Glutamatergic neuron (in vitro differentiated cells): ENCODE data around the gene KIFBP. TPM values are rescaled to one million over a fixed set of nuclear protein-coding genes. Genes with fewer than 3 reads are reported as not detected.

ENCODE experiments used
- DNase-seq: peaks from one replicate; pipeline ENCODE4 v3.0.0; 2022
- H3K27ac Mint-ChIP-seq: one replicate; pipeline ENCODE4 v1.8.0; 2020; ENCODE audit warnings: mild to moderate bottlenecking, mixed read lengths, inconsistent platforms; ENCODE audit not compliant: unreplicated experiment
- H3K27me3 Mint-ChIP-seq: one replicate; pipeline ENCODE4 v1.8.0; 2020; ENCODE audit warnings: mild to moderate bottlenecking, moderate library complexity, mixed read lengths, inconsistent platforms; ENCODE audit not compliant: unreplicated experiment
- H3K36me3 Mint-ChIP-seq: one replicate; pipeline ENCODE4 v1.8.0; 2020; ENCODE audit warnings: mild to moderate bottlenecking, mixed read lengths, inconsistent platforms; ENCODE audit not compliant: unreplicated experiment
- H3K4me1 Mint-ChIP-seq: one replicate; pipeline ENCODE4 v1.8.0; 2020; ENCODE audit warnings: mild to moderate bottlenecking, low read depth, mixed read lengths, inconsistent platforms; ENCODE audit not compliant: unreplicated experiment
- H3K4me3 Mint-ChIP-seq: one replicate; pipeline ENCODE4 v1.8.0; 2020; ENCODE audit warnings: mild to moderate bottlenecking, mixed read lengths, inconsistent platforms; ENCODE audit not compliant: unreplicated experiment
- H3K9me3 Mint-ChIP-seq: one replicate; pipeline ENCODE4 v1.8.0; 2020; ENCODE audit warnings: mild to moderate bottlenecking, moderate library complexity, mixed read lengths, inconsistent platforms; ENCODE audit not compliant: unreplicated experiment
- total RNA-seq: library from RNA; stranded (reverse); fragmentation: NEBNext Ultra II Directional; extraction: Animal tissue kit (Norgen Biotek cat#: 25700); gene quantifications from one replicate; pipeline ENCODE4 v1.2.1, GENCODE V29; 2021; ENCODE audit not compliant: unreplicated experiment
- TF ChIP-seq, protein P1 (sequence below): fragments of 200-600 bp; sonication (generic); IDR thresholded peaks from one replicate; pipeline ENCODE4 v1.5.0; 2021; ENCODE audit not compliant: partially characterized antibody, unreplicated experiment

Gene KIFBP
- total RNA-seq, 1 donor from 2014 or later = 45.3 TPM

- no peak for DNase-seq
- H3K36me3 Mint-ChIP-seq = no peaks in the 10 kb centered on the region
- no peaks in the 10 kb centered on the region for H3K4me1 Mint-ChIP-seq
- no peak overlapping the region for H3K27ac Mint-ChIP-seq
- TF ChIP-seq, protein P1, sequence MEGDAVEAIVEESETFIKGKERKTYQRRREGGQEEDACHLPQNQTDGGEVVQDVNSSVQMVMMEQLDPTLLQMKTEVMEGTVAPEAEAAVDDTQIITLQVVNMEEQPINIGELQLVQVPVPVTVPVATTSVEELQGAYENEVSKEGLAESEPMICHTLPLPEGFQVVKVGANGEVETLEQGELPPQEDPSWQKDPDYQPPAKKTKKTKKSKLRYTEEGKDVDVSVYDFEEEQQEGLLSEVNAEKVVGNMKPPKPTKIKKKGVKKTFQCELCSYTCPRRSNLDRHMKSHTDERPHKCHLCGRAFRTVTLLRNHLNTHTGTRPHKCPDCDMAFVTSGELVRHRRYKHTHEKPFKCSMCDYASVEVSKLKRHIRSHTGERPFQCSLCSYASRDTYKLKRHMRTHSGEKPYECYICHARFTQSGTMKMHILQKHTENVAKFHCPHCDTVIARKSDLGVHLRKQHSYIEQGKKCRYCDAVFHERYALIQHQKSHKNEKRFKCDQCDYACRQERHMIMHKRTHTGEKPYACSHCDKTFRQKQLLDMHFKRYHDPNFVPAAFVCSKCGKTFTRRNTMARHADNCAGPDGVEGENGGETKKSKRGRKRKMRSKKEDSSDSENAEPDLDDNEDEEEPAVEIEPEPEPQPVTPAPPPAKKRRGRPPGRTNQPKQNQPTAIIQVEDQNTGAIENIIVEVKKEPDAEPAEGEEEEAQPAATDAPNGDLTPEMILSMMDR = no peak
- no peaks in the 10 kb centered on the region for H3K9me3 Mint-ChIP-seq
- H3K4me3 Mint-ChIP-seq = no peak overlapping the region
- no peaks in the 10 kb centered on the region for H3K27me3 Mint-ChIP-seq
Observed at GRCh38 chr10:69044546-69044945, 55.9 kb downstream of the KIFBP start.

GRCh38 chr10:69045441-69046300 is 57.1 kb downstream of the KIFBP start:
- H3K9me3 Mint-ChIP-seq = no peaks in the 10 kb centered on the region
- H3K4me1 Mint-ChIP-seq = no peaks in the 10 kb centered on the region
- TF ChIP-seq, protein P1 = no peak
- H3K27me3 Mint-ChIP-seq = no peaks in the 10 kb centered on the region
- no peaks in the 10 kb centered on the region for H3K36me3 Mint-ChIP-seq
- H3K4me3 Mint-ChIP-seq = no peak overlapping the region
- no peak for DNase-seq
- H3K27ac Mint-ChIP-seq = no peak overlapping the region

- Mint-ChIP-seq H3K4me1 (no peaks in the 10 kb centered on the region), H3K9me3 (no peaks in the 10 kb centered on the region), H3K27me3 (peaks cover 3% of the 10 kb centered on the region), H3K36me3 (no peaks in the 10 kb centered on the region), H3K4me3 (no peak overlapping the region), H3K27ac (no peak overlapping the region)
- TF ChIP-seq, protein P1 = no peak
- no peak for DNase-seq
Observed at GRCh38 chr10:69047111-69047832, 58.7 kb downstream of the KIFBP start.

- Mint-ChIP-seq H3K36me3 (no peaks in the 10 kb centered on the region), H3K27me3 (peaks cover 3% of the 10 kb centered on the region), H3K4me3 (no peak overlapping the region), H3K9me3 (no peaks in the 10 kb centered on the region), H3K27ac (no peak overlapping the region), H3K4me1 (no peaks in the 10 kb centered on the region)
- TF ChIP-seq, protein P1 = no peak
- DNase-seq = no peak
Observed at GRCh38 chr10:69048103-69048502, 59.5 kb downstream of the KIFBP start.

GRCh38 chr10:69049566-69049961 is 61.0 kb downstream of the KIFBP start:
- no peaks in the 10 kb centered on the region for H3K4me1 Mint-ChIP-seq
- no peak overlapping the region for H3K27ac Mint-ChIP-seq
- H3K36me3 Mint-ChIP-seq = no peaks in the 10 kb centered on the region
- TF ChIP-seq, protein P1 = no peak
- DNase-seq = no peak
- no peaks in the 10 kb centered on the region for H3K9me3 Mint-ChIP-seq
- H3K27me3 Mint-ChIP-seq = peaks cover 3% of the 10 kb centered on the region
- H3K4me3 Mint-ChIP-seq = no peak overlapping the region
